Activated naive CD4-positive, alpha-beta T cell treated with anti-CD3 and anti-CD28 coated beads for 36 hours (primary cell): Measurements from ENCODE around the gene TUBB1. TPM values are rescaled to one million over a fixed set of nuclear protein-coding genes. Genes with fewer than 3 reads are reported as not detected.
A peak's percentile ranks its signal among the peaks of the same experiment; 100 is the strongest.

Source experiments
- CTCF ChIA-PET: fragments of 350-600 bp; sonication (Branson Sonifier 250); formaldehyde crosslinking; loops from one replicate; lab custom pipeline; 2021; ENCODE audit warnings: antibody characterized with exemption; lab: Charles Lee
- DNase-seq: peaks from one replicate; pipeline ENCODE4 v3.0.0-alpha.2; 2020
- H3K27ac Mint-ChIP-seq: one replicate; pipeline ENCODE4 v1.8.0; 2021; ENCODE audit warnings: mild to moderate bottlenecking, mixed read lengths
- H3K27me3 Mint-ChIP-seq: one replicate; pipeline ENCODE4 v1.8.0; 2021; ENCODE audit warnings: low read depth, mixed read lengths
- H3K36me3 Mint-ChIP-seq: one replicate; pipeline ENCODE4 v1.8.0; 2021; ENCODE audit warnings: low read depth, mixed read lengths
- H3K4me1 Mint-ChIP-seq: one replicate; pipeline ENCODE4 v1.8.0; 2021; ENCODE audit warnings: low read depth, mixed read lengths
- H3K4me3 Mint-ChIP-seq: one replicate; pipeline ENCODE4 v1.8.0; 2021; ENCODE audit warnings: mild to moderate bottlenecking, moderate library complexity, mixed read lengths
- H3K9me3 Mint-ChIP-seq: one replicate; pipeline ENCODE4 v1.8.0; 2021; ENCODE audit warnings: mixed read lengths
- intact Hi-C: fragments of 100-400 bp; cut with micrococcal nuclease; formaldehyde crosslinking; loops from one replicate; pipeline ENCODE4 v1.15.1; 2023
- total RNA-seq, 2 experiments: library from RNA; stranded (reverse); gene quantifications; one replicate each; pipeline ENCODE4 v1.2.3, GENCODE V29; 2021

The TUBB1 gene
- total RNA-seq, 2 experiments from 2014 or later: not detected

DNA sequence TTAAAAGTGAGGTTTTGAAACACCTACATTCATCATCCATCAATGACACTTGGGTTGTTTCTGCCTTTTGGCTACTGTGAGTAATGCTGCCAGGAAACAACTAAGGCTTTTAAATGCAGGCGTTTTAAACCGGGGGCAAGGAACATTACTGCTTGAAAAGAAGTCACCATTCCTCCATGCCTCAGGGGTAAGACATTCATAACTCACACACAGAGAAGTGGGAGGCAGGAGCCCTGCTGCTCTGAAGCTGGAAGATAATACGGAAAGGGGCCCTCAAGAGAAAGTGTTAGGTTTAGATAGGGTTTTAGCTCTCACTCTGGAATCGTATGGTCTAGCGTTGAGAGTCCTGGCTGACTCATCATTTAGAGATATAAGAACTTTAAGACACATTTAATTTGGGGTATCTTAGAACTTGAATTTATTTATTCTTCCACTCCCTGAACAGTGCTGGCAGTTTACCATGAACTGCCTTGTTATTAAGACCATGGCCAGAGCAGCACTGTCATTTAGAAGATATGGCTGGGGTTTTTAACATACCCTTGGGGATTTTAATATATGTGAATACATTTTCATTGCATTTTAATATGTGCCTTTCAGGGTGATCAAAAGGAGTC, 1.8 kb downstream of the TUBB1 start:
- CTCF ChIA-PET: interaction anchor here (0.6 kb wide), 1 partner anchor 218 kb away, joined by 3 read pairs; no protein-coding TSS in a partner anchor

DNA sequence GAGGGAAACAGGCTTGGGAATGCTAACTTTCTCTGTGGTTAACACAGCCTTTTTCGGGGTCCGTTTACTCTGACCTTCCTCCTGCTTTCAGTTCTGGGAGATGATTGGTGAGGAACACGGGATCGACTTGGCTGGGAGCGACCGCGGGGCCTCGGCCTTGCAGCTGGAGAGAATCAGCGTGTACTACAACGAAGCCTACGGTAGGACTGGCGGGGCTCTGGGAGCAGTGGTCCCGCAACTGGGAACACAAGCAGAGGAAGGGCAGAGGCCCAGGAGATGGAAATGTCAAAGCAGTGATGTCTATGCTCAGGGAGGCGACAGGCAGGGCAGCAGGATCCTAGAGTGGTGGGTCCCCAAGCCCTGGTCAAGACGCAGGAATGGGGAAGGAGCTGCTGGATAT, 3.5 kb downstream of the TUBB1 start:
- no peaks in the 10 kb centered on the region for H3K9me3 Mint-ChIP-seq
- peaks cover 31% of the 10 kb centered on the region for H3K4me1 Mint-ChIP-seq
- no peaks in the 10 kb centered on the region for H3K27me3 Mint-ChIP-seq
- peaks cover 26% of the 10 kb centered on the region for H3K36me3 Mint-ChIP-seq
- CTCF ChIA-PET: interaction anchor here (0.8 kb wide), 1 partner anchor 40 kb away, joined by 4 read pairs; no protein-coding TSS in a partner anchor
- intact Hi-C loops: no loop called here
- no peak overlapping the region for H3K4me3 Mint-ChIP-seq
- DNase-seq: no peak
- H3K27ac Mint-ChIP-seq: no peak overlapping the region

More for the DNA sequence above, 1.8 kb downstream of the TUBB1 start:
- Mint-ChIP-seq H3K9me3 (no peaks in the 10 kb centered on the region), H3K27ac (no peak overlapping the region), H3K36me3 (peaks cover 18% of the 10 kb centered on the region), H3K4me3 (no peak overlapping the region), H3K4me1 (peaks cover 33% of the 10 kb centered on the region), H3K27me3 (no peaks in the 10 kb centered on the region)
- DNase-seq: no peak
- intact Hi-C loops: no loop called here

DNA sequence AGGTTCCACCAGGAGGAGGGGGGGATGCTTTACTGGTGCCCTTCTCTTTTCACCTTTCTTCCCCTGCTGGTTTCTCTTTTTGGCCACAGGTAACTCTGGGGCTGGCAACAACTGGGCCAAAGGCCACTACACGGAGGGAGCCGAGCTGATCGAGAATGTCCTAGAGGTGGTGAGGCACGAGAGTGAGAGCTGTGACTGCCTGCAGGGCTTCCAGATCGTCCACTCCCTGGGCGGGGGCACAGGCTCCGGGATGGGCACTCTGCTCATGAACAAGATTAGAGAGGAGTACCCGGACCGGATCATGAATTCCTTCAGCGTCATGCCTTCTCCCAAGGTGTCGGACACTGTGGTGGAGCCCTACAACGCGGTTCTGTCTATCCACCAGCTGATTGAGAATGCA, 4.4 kb downstream of the TUBB1 start:
- H3K36me3 Mint-ChIP-seq: peaks cover 31% of the 10 kb centered on the region
- H3K27me3 Mint-ChIP-seq: no peaks in the 10 kb centered on the region
- H3K4me1 Mint-ChIP-seq: peaks cover 39% of the 10 kb centered on the region
- DNase-seq: no peak
- no peaks in the 10 kb centered on the region for H3K9me3 Mint-ChIP-seq
- no peak overlapping the region for H3K4me3 Mint-ChIP-seq
- H3K27ac Mint-ChIP-seq: no peak overlapping the region
- intact Hi-C loops: no loop called here
- CTCF ChIA-PET: no interaction called here

DNA sequence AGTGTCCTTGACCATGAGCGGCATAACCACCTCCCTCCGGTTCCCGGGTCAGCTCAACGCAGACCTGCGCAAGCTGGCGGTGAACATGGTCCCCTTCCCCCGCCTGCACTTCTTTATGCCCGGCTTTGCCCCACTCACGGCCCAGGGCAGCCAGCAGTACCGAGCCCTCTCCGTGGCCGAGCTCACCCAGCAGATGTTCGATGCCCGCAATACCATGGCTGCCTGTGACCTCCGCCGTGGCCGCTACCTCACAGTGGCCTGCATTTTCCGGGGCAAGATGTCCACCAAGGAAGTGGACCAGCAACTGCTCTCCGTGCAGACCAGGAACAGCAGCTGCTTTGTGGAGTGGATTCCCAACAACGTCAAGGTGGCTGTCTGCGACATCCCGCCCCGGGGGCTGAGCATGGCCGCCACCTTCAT, 4.9 kb downstream of the TUBB1 start:
- peaks cover 44% of the 10 kb centered on the region for H3K4me1 Mint-ChIP-seq

DNA sequence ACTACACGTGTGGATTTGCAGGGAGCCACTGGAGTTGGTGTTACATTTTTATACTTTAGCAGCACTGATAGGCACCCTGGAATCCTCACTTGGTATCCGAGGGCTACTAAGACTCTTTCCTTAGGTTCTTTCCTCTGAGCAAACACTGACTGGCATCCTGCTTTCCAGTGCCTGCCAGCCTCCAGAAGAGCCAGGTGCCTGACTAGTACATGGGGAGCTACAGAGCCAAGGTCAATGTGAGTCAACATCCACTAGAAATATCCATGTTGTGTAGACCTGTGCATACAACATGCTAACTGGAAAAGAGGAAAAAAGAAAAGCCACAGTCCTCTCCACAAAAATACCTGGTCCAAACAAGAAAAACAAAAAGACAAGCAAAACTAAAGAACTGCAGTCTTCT, 5.9 kb downstream of the TUBB1 start:
- H3K27ac Mint-ChIP-seq: peak overlapping the region; percentile 25
- peaks cover 44% of the 10 kb centered on the region for H3K36me3 Mint-ChIP-seq
- no peaks in the 10 kb centered on the region for H3K9me3 Mint-ChIP-seq
- H3K27me3 Mint-ChIP-seq: no peaks in the 10 kb centered on the region
- CTCF ChIA-PET: interaction anchor here (0.7 kb wide), 1 partner anchor 146 kb away, joined by 4 read pairs; no protein-coding TSS in a partner anchor
- H3K4me3 Mint-ChIP-seq: no peak overlapping the region
- DNase-seq: no peak
- H3K4me1 Mint-ChIP-seq: peaks cover 52% of the 10 kb centered on the region
- intact Hi-C loops: no loop called here

More for the DNA sequence above, 4.9 kb downstream of the TUBB1 start:
- DNase-seq: no peak
- no peaks in the 10 kb centered on the region for H3K27me3 Mint-ChIP-seq
- peaks cover 36% of the 10 kb centered on the region for H3K36me3 Mint-ChIP-seq
- no peak overlapping the region for H3K4me3 Mint-ChIP-seq
- intact Hi-C loops: no loop called here
- H3K27ac Mint-ChIP-seq: no peak overlapping the region
- H3K9me3 Mint-ChIP-seq: no peaks in the 10 kb centered on the region
- CTCF ChIA-PET: no interaction called here

DNA sequence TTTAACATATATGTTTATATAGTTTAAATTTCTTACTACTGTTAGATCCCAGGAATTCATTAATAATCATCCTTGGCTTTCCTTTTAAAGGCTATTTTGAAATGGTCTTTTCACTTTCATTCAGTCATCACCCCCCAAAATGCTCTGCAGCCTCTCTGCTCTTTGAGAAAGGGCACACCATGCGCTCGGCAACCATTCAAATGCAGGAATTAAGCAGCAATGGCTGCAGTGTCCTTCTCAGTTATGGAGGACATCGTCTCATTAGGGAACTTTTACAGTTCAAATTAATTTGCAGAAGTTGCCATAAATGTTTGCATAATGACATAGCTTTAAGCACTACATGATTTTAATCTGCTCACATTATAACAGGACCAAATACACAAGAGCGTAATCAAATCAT, 6.3 kb downstream of the TUBB1 start:
- CTCF ChIA-PET: interaction anchor here (0.7 kb wide), 1 partner anchor 146 kb away, joined by 4 read pairs; no protein-coding TSS in a partner anchor
- intact Hi-C loops: no loop called here
- H3K36me3 Mint-ChIP-seq: peaks cover 46% of the 10 kb centered on the region
- DNase-seq: no peak
- H3K27ac Mint-ChIP-seq: no peak overlapping the region
- no peak overlapping the region for H3K4me3 Mint-ChIP-seq
- peaks cover 57% of the 10 kb centered on the region for H3K4me1 Mint-ChIP-seq
- no peaks in the 10 kb centered on the region for H3K9me3 Mint-ChIP-seq
- H3K27me3 Mint-ChIP-seq: no peaks in the 10 kb centered on the region

DNA sequence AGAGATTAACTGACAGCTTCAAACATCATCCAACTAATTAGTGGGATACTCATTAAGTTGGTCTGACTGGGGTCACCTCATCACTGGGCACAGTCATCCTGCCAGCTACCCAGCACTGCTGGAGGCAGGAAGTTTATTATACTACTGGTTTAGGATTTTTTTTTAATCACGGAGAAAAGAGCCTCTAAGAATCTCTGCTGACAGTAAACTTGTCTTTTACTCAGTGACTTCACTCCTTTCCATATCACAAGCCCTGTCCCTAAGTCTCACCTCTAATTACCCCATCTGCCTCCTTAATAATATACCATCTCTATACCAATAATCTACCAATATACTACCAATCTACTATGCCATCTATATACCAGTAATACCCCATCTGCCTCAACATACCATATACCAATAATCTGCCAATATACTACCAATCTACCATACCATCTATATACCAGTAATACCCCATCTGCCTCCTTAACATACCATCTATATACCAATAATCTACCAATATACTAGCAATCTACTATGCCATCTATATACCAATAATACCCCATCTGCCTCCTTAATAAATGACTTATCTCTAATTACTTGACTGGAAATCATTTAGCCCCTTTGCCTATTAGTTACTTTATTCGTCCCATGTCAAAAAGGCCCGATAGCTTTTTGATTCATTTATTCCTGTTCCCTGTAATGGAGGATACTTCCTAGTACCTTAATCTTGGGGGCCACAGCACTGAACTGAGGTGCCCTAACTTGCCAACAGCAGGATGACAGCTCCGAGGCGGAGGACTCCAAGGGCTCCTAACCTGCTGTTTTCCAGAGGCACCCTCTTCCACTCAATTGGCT, 7.9 kb downstream of the TUBB1 start:
- H3K27ac Mint-ChIP-seq: no peak overlapping the region
- H3K9me3 Mint-ChIP-seq: no peaks in the 10 kb centered on the region
- H3K4me1 Mint-ChIP-seq: peaks cover 57% of the 10 kb centered on the region
- CTCF ChIA-PET: no interaction called here
- H3K27me3 Mint-ChIP-seq: no peaks in the 10 kb centered on the region
- H3K4me3 Mint-ChIP-seq: no peak overlapping the region
- intact Hi-C loops: no loop called here
- DNase-seq: no peak
- peaks cover 54% of the 10 kb centered on the region for H3K36me3 Mint-ChIP-seq

DNA sequence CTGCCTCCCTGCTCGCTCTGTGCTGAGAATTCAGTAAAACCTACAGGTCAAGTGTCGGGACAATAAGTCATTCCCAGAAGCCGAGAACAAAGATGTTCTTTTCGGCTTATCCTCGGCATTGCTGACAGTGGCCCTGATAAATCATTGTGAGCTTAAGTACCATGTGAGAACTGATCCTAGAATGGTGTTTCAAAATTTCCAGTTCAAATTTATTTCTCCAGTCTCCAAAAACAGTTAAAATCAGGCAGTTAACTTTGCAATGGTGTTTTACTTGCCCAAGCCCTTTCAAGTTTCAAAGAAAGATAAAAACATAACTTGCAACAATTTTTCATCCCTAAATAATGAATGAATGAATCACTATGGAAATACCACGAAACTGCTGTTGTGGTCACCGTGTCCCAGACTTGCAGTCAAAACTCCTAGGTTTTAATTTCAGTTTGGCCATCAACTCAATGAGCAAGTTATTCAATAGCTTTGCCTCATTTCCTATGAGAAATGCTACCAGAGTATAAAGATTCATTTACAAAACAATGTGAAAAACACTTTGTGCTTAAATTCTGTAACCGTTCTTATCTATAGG, 8.6 kb downstream of the TUBB1 start:
- Mint-ChIP-seq H3K9me3 (no peaks in the 10 kb centered on the region), H3K4me1 (peaks cover 60% of the 10 kb centered on the region), H3K27me3 (no peaks in the 10 kb centered on the region), H3K27ac (peak overlapping the region; percentile 55), H3K4me3 (no peak overlapping the region), H3K36me3 (peaks cover 55% of the 10 kb centered on the region)
- intact Hi-C loops: no loop called here
- CTCF ChIA-PET: interaction anchor here (0.5 kb wide), 1 partner anchor 28 kb away, joined by 4 read pairs; no protein-coding TSS in a partner anchor
- DNase-seq: no peak

DNA sequence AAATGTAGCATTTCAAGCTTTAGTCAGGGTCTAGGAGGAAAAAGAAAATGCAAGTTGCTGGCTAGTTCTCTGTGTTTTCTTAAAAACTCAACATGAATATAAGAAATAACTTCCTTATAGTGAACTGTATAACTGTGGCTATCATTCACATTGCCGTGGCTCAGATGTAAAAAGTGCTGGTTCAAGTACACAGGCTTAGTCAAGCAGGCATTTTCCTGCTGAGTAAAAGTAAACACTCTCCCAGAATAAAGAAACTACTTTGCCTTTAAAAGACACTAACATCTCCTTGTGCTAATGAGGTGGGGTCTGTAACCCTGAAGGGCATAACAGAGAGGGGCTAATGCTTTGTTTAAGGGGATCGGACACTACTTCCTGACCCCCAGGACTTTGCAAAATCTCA, 9.6 kb downstream of the TUBB1 start:
- H3K27me3 Mint-ChIP-seq: no peaks in the 10 kb centered on the region
- CTCF ChIA-PET: interaction anchor here (0.6 kb wide), 1 partner anchor 638 kb away, joined by 4 read pairs; no protein-coding TSS in a partner anchor
- peaks cover 65% of the 10 kb centered on the region for H3K4me1 Mint-ChIP-seq
- DNase-seq: no peak
- intact Hi-C loops: no loop called here
- peak overlapping the region; percentile 43 for H3K27ac Mint-ChIP-seq
- no peaks in the 10 kb centered on the region for H3K9me3 Mint-ChIP-seq
- H3K4me3 Mint-ChIP-seq: peak overlapping the region; percentile 0
- H3K36me3 Mint-ChIP-seq: peaks cover 53% of the 10 kb centered on the region

DNA sequence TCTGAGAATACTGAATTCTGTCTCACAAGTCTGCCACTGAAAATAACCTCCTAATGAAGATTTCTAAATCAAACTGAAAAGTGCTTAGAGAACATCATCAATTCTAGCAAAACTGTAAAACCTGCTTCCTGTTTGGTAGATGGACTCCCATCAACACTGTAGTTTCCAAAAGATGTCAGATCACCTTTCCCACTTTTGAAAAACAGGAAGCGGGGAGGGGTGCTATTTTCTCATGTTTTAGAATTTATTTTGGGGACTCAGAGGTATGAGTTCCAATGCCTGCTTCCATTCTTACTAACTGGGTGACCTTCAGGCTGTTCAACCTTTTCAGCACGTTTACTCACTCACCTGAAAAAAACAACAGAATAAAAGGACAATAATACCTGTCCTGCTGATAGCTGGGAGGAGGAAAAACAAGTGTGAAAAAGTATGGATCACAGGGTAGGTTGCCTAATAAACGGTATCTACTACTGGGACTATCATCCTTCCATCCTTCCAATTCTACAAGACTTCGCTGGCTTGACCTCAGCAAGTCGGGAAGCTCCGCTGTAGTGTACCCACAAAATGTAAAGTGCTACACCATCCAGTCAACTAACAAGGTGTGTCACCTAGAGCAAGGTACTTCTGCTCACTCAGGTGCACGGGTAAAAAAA, 11.8 kb downstream of the TUBB1 start:
- peaks cover 49% of the 10 kb centered on the region for H3K36me3 Mint-ChIP-seq
- no peak for DNase-seq
- intact Hi-C loops: loop anchor here (5.0 to 10.0 kb wide), 3 partner anchors 124 to 726 kb away; partner anchors contain the start of gene RAB22A
- peak overlapping the region; percentile 94 for H3K4me3 Mint-ChIP-seq
- CTCF ChIA-PET: interaction anchor here (1.2 to 1.9 kb wide), 5 partner anchors 12 to 176 kb away, joined by 4 to 6 read pairs (median 4); partner anchors contain the start of gene PRELID3B
- H3K4me1 Mint-ChIP-seq: peaks cover 74% of the 10 kb centered on the region
- no peaks in the 10 kb centered on the region for H3K9me3 Mint-ChIP-seq
- H3K27me3 Mint-ChIP-seq: no peaks in the 10 kb centered on the region
- H3K27ac Mint-ChIP-seq: peak overlapping the region; percentile 93

DNA sequence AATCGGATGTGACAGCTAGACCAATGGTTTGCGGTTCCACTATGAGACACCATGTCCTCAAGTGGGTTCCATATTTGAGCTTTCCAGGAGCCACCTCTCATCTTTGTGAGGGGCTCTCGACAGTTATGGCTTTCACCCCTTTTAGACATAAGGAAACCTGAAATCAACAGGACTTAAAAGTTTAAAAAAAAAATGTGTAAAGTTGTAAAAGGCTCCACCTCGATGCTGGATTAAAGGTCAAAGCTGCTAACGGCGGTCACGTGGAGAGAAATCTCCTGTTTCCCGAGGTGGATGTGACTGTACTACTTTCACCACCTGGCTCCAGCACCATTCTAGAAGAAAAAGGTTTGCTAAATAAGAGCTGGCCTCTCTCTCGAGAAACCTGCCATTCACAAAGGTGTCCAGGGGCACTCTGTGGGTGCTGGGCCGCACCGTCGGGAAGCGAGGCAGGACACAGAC, 12.4 kb downstream of the TUBB1 start:
- intact Hi-C loops: loop anchor here (1.0 to 10.0 kb wide), 9 partner anchors 11 to 727 kb away; partner anchors contain the start of genes CTSZ, NELFCD, PRELID3B and RAB22A
- H3K9me3 Mint-ChIP-seq: no peaks in the 10 kb centered on the region
- H3K27ac Mint-ChIP-seq: peak overlapping the region; percentile 93
- H3K4me3 Mint-ChIP-seq: peak overlapping the region; percentile 94
- no peaks in the 10 kb centered on the region for H3K27me3 Mint-ChIP-seq
- peaks cover 51% of the 10 kb centered on the region for H3K36me3 Mint-ChIP-seq
- CTCF ChIA-PET: interaction anchor here (0.6 to 1.9 kb wide), 8 partner anchors 12 to 1409 kb away, joined by 3 to 10 read pairs (median 4); partner anchors contain the start of gene PRELID3B
- H3K4me1 Mint-ChIP-seq: peaks cover 75% of the 10 kb centered on the region
- DNase-seq: peak; percentile 36
